ENCODE data around the gene GPR12.

DNA sequence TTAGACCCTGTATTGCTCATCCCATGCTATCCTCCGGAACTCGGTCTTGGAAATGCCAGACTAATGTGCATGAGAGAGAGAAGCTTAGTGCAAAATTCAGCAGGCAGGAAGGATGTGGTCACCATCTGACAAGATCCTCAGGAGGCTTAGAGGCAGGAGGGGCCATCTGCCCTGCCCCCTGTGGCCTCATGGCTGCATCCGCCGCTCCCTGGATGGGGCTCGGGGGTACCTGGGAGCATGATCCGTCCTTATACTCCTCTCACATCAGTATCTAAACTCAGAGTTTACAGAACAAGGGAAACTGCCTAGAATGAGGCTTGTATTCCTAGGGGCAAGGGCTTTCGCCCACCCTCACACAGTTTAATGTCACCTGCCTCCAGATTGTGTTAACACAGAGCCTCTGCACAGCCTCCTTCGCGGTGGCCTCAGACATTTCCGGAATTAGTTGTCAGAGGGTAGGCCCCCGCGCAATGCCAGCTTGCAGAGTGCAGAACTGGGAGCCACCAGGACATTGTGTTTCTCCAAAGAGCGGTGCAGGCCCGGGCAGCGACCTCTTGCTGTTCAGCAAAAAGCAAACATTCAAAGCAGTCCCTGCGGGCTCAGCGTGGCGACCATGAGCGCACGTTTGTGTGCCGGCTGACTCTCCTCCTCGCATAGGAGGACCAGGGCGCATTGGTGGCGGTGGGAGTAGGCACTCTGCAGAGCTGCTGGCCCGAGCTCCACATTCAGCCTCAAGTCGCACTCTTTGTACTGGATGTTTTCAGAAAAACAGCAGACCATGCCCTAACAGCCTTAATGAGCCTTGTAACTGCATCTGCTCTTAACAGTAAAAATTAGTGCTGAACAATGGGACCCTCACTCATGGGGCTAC lies 39.1 kb downstream of the GPR12 start:
- no peak for TF ChIP-seq CTCF (conservative IDR thresholded peaks at IDR 0.05; ENCODE audit: low read length)
- TF ChIP-seq EZH2phosphoT487 (IDR thresholded peaks at IDR 0.05; ENCODE audit: borderline replicate concordance, low read depth, low read length), result no peak
